HCT116 (cell line): Measurements from ENCODE around the gene EXOC4.

Experiments
- CEBPB ChIP-seq: IDR thresholded peaks from 2 replicates; pipeline ENCODE4 v1.6.1; 2012; ENCODE audit warnings: low read depth
- EZH2 ChIP-seq: fragments of 200-600 bp; sonication (generic); IDR thresholded peaks from 2 replicates; pipeline ENCODE4 v1.6.1; 2017; ENCODE audit warnings: antibody characterized with exemption, mixed run types
- POLR2A ChIP-seq: IDR thresholded peaks from 2 replicates; pipeline ENCODE4 v1.7.0; 2011; ENCODE audit warnings: borderline replicate concordance; ENCODE audit not compliant: insufficient read depth, insufficient read length; ENCODE audit errors: extremely low read depth
- POLR2AphosphoS5 ChIP-seq: IDR thresholded peaks from 2 replicates; pipeline ENCODE4 v1.6.1; 2011; ENCODE audit warnings: mild to moderate bottlenecking, low read depth, low read length, moderate library complexity
- REST ChIP-seq: IDR thresholded peaks from 2 replicates; pipeline ENCODE4 v1.6.1; 2012; ENCODE audit warnings: low read depth
- SRF ChIP-seq: IDR thresholded peaks from 2 replicates; pipeline ENCODE4 v1.6.1; 2012; ENCODE audit warnings: low read depth
- YY1 ChIP-seq: IDR thresholded peaks from 2 replicates; pipeline ENCODE4 v1.6.1; 2011; ENCODE audit warnings: low read length, low read depth, moderate library complexity, mild to moderate bottlenecking; ENCODE audit not compliant: insufficient replicate concordance; ENCODE audit errors: extremely low read depth
- TF ChIP-seq, protein P1 (sequence below), 3 experiments: fragments of 200-600 bp in 1 of 3; sonication (generic) in 1 of 3; IDR thresholded peaks in 2 of 3; conservative IDR thresholded peaks in 1 of 3; 2 replicates each; pipeline ENCODE4 v1.5.1; 2012 to 2017; ENCODE audit warnings: low read depth in 2 of 3, low read length in 2 of 3, antibody characterized with exemption in 1 of 3, borderline replicate concordance in 1 of 3, control low read depth in 1 of 3, mild to moderate bottlenecking in 1 of 3, mixed read lengths in 1 of 3, mixed run types in 1 of 3, moderate library complexity in 1 of 3; ENCODE audit not compliant: insufficient read depth in 1 of 3
- TF ChIP-seq, protein P2 (sequence below): IDR thresholded peaks from 2 replicates; pipeline ENCODE4 v1.6.1; 2012

DNA sequence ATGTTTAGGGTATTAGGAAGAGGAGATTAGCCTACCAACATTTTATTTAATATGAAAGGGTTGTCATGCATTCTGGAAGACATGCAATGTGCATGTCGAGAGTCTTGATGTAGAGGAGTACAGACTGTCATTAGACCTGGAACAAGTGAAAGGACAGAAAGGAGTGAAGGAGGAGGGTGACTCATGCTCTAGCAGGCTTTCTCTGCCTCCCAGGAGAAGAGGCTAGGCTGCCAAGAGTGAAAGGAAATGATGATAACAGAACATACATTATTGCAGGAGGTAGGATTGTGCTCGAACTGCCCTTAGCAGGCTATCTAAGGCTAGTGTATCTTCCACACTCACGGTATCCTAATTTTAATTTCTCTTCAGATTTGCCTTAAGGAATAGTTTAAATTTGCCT lies 228.8 kb downstream of the EXOC4 start:
- no peak for TF ChIP-seq YY1
- no peak for TF ChIP-seq EZH2
- no peak for TF ChIP-seq REST
- TF ChIP-seq, protein P1, sequence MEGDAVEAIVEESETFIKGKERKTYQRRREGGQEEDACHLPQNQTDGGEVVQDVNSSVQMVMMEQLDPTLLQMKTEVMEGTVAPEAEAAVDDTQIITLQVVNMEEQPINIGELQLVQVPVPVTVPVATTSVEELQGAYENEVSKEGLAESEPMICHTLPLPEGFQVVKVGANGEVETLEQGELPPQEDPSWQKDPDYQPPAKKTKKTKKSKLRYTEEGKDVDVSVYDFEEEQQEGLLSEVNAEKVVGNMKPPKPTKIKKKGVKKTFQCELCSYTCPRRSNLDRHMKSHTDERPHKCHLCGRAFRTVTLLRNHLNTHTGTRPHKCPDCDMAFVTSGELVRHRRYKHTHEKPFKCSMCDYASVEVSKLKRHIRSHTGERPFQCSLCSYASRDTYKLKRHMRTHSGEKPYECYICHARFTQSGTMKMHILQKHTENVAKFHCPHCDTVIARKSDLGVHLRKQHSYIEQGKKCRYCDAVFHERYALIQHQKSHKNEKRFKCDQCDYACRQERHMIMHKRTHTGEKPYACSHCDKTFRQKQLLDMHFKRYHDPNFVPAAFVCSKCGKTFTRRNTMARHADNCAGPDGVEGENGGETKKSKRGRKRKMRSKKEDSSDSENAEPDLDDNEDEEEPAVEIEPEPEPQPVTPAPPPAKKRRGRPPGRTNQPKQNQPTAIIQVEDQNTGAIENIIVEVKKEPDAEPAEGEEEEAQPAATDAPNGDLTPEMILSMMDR (IDR thresholded peaks at IDR 0.05 in 2 of 3, conservative IDR thresholded peaks at IDR 0.05 in 1 of 3; ENCODE audit: borderline replicate concordance in 1 of 3, insufficient read depth in 1 of 3, low read depth in 2 of 3, low read length in 2 of 3) = no peak
- no peak for TF ChIP-seq CEBPB
- TF ChIP-seq SRF = no peak
- TF ChIP-seq POLR2AphosphoS5 = no peak
- TF ChIP-seq POLR2A = no peak
- TF ChIP-seq, protein P2, sequence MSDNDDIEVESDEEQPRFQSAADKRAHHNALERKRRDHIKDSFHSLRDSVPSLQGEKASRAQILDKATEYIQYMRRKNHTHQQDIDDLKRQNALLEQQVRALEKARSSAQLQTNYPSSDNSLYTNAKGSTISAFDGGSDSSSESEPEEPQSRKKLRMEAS = no peak
